Measurements from ENCODE around the gene CSAD.
"Not testable (repeated sequence)": the region's sequence is repeated elsewhere in the genome, so short reads cannot be mapped to it uniquely, and the experiment has no call there.

CSAD gene

GRCh38 chr12:53131844-53132243 lies 48.9 kb downstream of the CSAD start:
- DNase-seq = no peak

- no peak for DNase-seq
These were observed 51.8 kb downstream of the CSAD start for GRCh38 chr12:53128780-53129569.

DNA sequence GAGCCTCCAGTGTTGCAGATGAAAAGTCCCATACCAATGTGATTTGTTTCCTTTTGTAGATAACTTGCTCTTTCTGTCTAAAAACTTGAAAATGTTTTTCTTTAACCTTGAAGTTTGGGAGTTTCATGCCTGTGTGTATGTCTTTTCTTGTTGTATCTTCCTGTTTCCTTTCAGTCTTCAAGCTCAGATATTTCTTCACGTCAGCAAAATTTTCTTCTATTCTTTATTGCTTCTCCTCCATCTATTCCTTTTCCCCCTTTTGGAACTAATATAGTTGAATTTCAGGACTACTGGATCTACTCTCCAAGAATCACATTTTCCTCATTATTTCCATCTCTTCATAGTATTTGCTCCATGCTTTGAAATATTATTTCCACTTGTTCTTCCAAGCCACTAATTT lies 53.6 kb downstream of the CSAD start:
- DNase-seq = no peak

DNA sequence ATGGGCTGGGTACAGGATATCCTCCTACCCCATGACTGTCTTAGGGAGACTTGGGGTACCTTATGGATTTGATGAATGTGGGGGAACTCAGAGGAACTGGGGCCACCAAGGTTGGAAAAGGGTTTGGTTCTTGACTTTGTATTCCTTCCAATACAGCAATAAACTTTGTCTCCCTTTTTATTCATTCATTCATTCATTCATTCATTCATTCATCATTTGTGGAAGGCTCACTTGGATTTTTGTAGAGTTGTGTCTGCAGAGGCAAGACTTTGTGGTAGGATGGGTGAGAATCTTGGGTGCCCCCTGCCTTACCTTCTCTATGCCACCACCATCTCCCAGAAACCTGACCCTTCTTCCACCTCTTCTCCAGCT lies 56.4 kb downstream of the CSAD start:
- no peak for DNase-seq

- DNase-seq = no peak
These were observed 57.0 kb downstream of the CSAD start for GRCh38 chr12:53123578-53124351.

- DNase-seq = no peak
These were observed 57.7 kb downstream of the CSAD start for GRCh38 chr12:53122961-53123468.

- DNase-seq = no peak
These were observed 59.8 kb downstream of the CSAD start for GRCh38 chr12:53120685-53121525.

- no peak for DNase-seq
These were observed 61.9 kb downstream of the CSAD start for GRCh38 chr12:53118751-53119300.

- DNase-seq = no peak
These were observed 64.7 kb downstream of the CSAD start for GRCh38 chr12:53115891-53116648.

- no peak for DNase-seq
These were observed 65.4 kb downstream of the CSAD start for GRCh38 chr12:53115112-53115890.

- DNase-seq = no peak
These were observed 66.8 kb downstream of the CSAD start for GRCh38 chr12:53113951-53114350.

GRCh38 chr12:53113136-53113705 lies 67.5 kb downstream of the CSAD start:
- no peak for DNase-seq

DNA sequence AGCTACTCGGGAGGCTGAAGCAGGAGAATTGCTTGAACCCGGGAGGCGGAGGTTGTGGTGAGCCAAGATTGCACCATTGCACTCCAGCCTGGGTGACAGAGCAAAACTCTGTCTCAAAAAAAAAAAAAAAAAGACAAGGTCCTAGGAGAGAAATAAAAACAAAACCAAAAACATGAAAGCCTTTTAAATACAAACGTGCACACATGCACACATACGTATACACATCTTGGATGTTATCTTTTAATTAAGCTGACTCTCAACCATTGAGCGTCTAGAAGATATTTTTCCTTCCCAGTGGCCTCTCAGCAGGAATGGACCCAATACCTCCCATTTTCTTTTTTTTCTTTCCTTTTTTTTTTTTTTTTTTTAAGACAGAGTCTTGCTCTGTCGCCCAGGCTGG lies 68.3 kb downstream of the CSAD start:
- not testable (repeated sequence) for DNase-seq

Measured in bone marrow (tissue), 2 donors.